ENCODE measurements around the gene CTIF. TPM values are rescaled to one million over a fixed set of nuclear protein-coding genes. Genes with fewer than 3 reads are reported as not detected.

Gene CTIF
- total RNA-seq, 6 donors from 2014 or later, result 32.1 to 62.4 (median 47.8) TPM

DNA sequence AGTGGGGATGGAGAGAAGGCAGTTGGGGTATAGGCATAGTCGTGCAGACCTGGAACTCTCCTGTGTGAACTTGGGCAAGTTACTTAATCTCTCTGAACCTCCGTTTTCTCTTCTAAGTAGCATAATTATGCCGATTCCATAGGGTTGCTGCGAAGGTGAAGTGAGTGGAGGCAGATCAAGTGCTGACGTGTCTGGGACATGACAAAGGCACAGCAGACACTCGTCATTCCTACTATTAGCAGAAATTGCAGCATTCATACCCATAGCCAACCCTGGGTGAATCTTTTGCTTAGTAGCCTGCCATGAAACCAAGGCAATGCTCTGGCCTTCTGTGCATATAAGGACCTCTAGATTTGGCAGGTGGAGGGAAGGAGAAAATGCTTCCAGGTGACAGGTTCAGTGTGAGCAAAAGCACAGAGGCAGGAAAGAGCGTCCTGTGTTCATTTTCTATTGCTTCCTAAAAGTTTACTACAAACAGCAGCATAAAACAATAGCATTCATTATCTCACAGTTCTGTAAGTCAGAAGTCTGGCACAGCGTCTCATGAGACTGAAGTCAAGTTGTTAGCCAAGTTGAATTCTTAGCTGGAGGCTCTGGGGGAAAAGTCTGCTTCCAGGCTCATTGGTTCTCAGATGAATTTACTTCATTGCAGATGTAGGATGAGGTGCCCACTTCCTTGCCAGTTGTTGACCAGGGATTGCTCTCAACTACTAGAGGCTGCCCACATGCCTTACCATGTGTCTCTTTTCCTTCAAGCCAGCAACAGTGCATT lies 77.8 kb downstream of the CTIF start:
- Histone ChIP-seq H3K4me3 (no peak overlapping the region), H3K4me1 (peaks cover 3 to 9% (median 5%) of the 10 kb centered on the region in 4 donors), H3K36me3 (peaks cover 0 to 23% (median 3%) of the 10 kb centered on the region in 4 donors), H3K27me3 (no peaks in the 10 kb centered on the region), H3K9me3 (no peaks in the 10 kb centered on the region), H3K27ac (no peak overlapping the region)
- TF ChIP-seq POLR2AphosphoS5 (IDR thresholded peaks at IDR 0.05) (no peak), POLR2A (IDR thresholded peaks at IDR 0.05) (no peak), EP300 (IDR thresholded peaks at IDR 0.05) (no peak)
- TF ChIP-seq, protein P1, sequence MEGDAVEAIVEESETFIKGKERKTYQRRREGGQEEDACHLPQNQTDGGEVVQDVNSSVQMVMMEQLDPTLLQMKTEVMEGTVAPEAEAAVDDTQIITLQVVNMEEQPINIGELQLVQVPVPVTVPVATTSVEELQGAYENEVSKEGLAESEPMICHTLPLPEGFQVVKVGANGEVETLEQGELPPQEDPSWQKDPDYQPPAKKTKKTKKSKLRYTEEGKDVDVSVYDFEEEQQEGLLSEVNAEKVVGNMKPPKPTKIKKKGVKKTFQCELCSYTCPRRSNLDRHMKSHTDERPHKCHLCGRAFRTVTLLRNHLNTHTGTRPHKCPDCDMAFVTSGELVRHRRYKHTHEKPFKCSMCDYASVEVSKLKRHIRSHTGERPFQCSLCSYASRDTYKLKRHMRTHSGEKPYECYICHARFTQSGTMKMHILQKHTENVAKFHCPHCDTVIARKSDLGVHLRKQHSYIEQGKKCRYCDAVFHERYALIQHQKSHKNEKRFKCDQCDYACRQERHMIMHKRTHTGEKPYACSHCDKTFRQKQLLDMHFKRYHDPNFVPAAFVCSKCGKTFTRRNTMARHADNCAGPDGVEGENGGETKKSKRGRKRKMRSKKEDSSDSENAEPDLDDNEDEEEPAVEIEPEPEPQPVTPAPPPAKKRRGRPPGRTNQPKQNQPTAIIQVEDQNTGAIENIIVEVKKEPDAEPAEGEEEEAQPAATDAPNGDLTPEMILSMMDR (IDR thresholded peaks at IDR 0.05), result no peak
- ATAC-seq (ENCODE audit: low FRiP score in 2 of 2) (no peak), DNase-seq (no peak)
- WGBS, 2 donors, result 85 to 86% methylated on average over 8 of the region's 8 CpGs

DNA sequence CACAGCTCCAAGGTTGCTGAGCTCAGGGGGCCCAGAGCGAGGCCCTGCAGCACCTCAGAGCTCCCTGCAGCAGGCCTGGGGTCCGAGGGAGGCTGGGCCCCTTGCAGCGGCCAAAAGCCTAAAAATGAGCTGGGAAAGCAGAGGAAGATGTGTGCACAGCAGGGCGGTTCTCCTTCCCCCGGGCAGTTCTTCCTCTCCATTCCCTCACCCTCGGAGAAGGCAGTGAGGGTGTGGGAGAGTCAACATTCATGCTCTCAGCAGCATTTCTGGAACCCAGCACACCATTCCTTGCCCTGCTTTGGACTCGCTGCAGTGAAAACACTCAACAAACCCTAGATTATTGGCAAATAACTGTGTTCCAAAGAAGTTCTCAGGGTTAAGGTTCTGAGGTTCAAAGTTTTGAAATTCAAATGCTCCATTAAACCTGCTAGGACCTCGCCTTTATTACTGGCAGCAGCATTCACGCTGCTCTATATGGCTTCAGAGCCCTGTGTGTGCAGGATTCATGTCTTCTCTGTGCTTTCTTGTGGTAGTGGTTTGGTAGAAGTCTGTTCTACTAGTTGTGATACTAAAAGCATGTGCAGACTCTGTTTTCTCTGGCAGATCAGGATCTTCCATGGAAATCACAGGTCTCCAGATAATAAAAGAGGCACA lies 79.1 kb downstream of the CTIF start:
- TF ChIP-seq POLR2AphosphoS5 (IDR thresholded peaks at IDR 0.05) (no peak), EP300 (IDR thresholded peaks at IDR 0.05) (no peak)
- WGBS, 2 donors, result 71 to 78% methylated on average over 9 of the region's 9 CpGs
- Histone ChIP-seq H3K9me3 (no peaks in the 10 kb centered on the region), H3K27ac (no peak overlapping the region), H3K4me1 (peaks cover 3 to 10% (median 5%) of the 10 kb centered on the region in 4 donors), H3K36me3 (peaks cover 0 to 23% (median 3%) of the 10 kb centered on the region in 4 donors), H3K4me3 (no peak overlapping the region), H3K27me3 (no peaks in the 10 kb centered on the region)
- DNase-seq (no peak), ATAC-seq (ENCODE audit: low FRiP score in 2 of 2) (no peak)

DNA sequence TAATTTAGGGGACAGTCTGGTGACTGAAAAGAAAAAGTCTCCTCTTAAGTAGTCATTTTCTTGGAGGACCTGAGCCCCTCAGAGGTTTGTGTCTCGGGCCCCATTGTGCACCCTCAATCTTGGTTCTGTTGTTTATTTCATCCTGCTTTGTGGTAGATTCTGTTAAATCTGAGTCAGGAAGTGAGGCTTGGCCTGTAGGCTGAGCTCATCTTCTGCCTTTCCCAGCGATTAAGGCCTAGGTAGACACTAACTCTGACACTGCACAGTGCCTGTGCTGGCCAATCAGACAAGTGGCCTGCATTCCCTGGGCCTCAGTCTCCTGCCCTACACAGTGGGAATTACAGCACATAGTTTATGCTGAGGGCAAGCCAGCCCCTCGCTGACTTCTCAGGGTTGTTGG lies 80.2 kb downstream of the CTIF start:
- H3K4me3 ChIP-seq, result no peak overlapping the region
- peaks cover 0 to 23% (median 3%) of the 10 kb centered on the region in 4 donors for H3K36me3 ChIP-seq
- no peaks in the 10 kb centered on the region for H3K9me3 ChIP-seq
- no peak for ATAC-seq (ENCODE audit: low FRiP score in 2 of 2)
- peaks cover 0 to 12% (median 4%) of the 10 kb centered on the region in 4 donors for H3K4me1 ChIP-seq
- no peak for DNase-seq
- H3K27ac ChIP-seq, result no peak overlapping the region
- TF ChIP-seq, protein P1 (IDR thresholded peaks at IDR 0.05), result no peak
- TF ChIP-seq POLR2AphosphoS5 (IDR thresholded peaks at IDR 0.05), result no peak
- no peak for TF ChIP-seq POLR2A (IDR thresholded peaks at IDR 0.05)
- TF ChIP-seq EP300 (IDR thresholded peaks at IDR 0.05), result no peak
- H3K27me3 ChIP-seq, result no peaks in the 10 kb centered on the region
- WGBS, 2 donors, result 79 to 93% methylated on average over 3 of the region's 3 CpGs

DNA sequence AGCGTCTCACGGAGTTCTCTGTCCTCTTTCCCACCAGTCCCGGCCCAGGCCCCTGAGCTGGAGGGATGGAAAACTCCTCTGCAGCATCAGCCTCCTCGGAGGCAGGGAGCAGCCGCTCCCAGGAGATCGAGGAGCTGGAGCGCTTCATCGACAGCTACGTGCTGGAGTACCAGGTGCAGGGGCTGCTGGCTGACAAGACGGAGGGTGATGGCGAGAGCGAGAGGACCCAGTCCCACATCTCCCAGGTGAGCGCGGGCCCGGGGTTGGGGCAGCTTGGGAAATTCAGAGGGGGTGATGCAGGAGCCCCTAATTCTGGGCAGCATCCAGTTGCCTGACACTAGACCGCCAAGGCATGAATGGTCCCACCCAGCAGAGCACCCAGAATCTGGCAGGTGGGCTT lies 80.7 kb downstream of the CTIF start:
- Histone ChIP-seq H3K27me3 (no peaks in the 10 kb centered on the region), H3K4me1 (peaks cover 0 to 11% (median 4%) of the 10 kb centered on the region in 4 donors), H3K27ac (no peak overlapping the region), H3K9me3 (no peaks in the 10 kb centered on the region), H3K36me3 (peaks cover 0 to 23% (median 3%) of the 10 kb centered on the region in 4 donors), H3K4me3 (no peak overlapping the region)
- ATAC-seq (ENCODE audit: low FRiP score in 2 of 2), result no peak
- TF ChIP-seq EP300 (IDR thresholded peaks at IDR 0.05), result no peak
- TF ChIP-seq POLR2AphosphoS5 (IDR thresholded peaks at IDR 0.05), result no peak
- DNase-seq, result no peak
- 97% methylated on average over 16 of the region's 16 CpGs for WGBS, 2 donors

DNA sequence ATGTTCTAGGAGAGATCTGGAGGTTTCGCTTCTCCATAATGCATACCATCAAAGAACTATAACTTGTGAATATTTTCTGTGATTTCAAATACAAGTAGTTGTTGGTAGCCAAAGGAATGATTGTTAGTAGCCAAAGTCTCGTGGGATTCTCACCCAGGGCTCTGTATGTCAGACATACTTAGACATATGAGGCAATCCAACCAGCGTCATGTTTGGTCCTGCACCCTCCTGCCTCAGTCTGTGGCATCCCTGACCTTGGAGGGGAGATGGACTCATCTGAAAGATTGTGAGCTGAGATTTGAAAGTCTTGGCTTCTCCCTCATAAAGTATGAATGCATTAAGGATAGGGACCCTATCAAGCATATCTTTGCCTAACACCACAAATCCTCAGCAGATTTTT lies 81.2 kb downstream of the CTIF start:
- no peak for TF ChIP-seq POLR2A (IDR thresholded peaks at IDR 0.05)
- TF ChIP-seq, protein P1 (IDR thresholded peaks at IDR 0.05), result no peak
- TF ChIP-seq EP300 (IDR thresholded peaks at IDR 0.05), result no peak
- no peak for TF ChIP-seq POLR2AphosphoS5 (IDR thresholded peaks at IDR 0.05)
- no peak overlapping the region for H3K4me3 ChIP-seq
- no peak for ATAC-seq (ENCODE audit: low FRiP score in 2 of 2)
- 92 to 93% methylated on average over 3 of the region's 3 CpGs for WGBS, 2 donors
- H3K27me3 ChIP-seq, result no peaks in the 10 kb centered on the region
- H3K9me3 ChIP-seq, result no peaks in the 10 kb centered on the region
- peaks cover 0 to 23% (median 3%) of the 10 kb centered on the region in 4 donors for H3K36me3 ChIP-seq
- no peak for DNase-seq
- H3K4me1 ChIP-seq, result peaks cover 0 to 11% (median 4%) of the 10 kb centered on the region in 4 donors
- no peak overlapping the region for H3K27ac ChIP-seq
